Right renal pelvis (tissue), 4 donors: ENCODE measurements around the gene HSPG2. TPM values are rescaled to one million over a fixed set of nuclear protein-coding genes. Genes with fewer than 3 reads are reported as not detected.
"Not testable (repeated sequence)": the region's sequence is repeated elsewhere in the genome, so short reads cannot be mapped to it uniquely, and the experiment has no call there.

ENCODE experiments used
- DNase-seq, 4 donors: peaks; one replicate each; pipeline ENCODE4 v3.0.0-alpha.2; 2013; ENCODE audit warnings: low read depth in 4 of 4, low spot score in 3 of 4, missing footprints in 1 of 4
- polyA plus RNA-seq, 4 donors: library from polyadenylated mRNA; unstranded; fragments of 120-200 nt; gene quantifications; one replicate each; pipeline ENCODE4 v1.2.1, GENCODE V29; 2013; ENCODE audit not compliant: insufficient read length in 4 of 4

HSPG2 gene
- polyA plus RNA-seq, 4 donors = 147 to 222 (median 176) TPM

DNA sequence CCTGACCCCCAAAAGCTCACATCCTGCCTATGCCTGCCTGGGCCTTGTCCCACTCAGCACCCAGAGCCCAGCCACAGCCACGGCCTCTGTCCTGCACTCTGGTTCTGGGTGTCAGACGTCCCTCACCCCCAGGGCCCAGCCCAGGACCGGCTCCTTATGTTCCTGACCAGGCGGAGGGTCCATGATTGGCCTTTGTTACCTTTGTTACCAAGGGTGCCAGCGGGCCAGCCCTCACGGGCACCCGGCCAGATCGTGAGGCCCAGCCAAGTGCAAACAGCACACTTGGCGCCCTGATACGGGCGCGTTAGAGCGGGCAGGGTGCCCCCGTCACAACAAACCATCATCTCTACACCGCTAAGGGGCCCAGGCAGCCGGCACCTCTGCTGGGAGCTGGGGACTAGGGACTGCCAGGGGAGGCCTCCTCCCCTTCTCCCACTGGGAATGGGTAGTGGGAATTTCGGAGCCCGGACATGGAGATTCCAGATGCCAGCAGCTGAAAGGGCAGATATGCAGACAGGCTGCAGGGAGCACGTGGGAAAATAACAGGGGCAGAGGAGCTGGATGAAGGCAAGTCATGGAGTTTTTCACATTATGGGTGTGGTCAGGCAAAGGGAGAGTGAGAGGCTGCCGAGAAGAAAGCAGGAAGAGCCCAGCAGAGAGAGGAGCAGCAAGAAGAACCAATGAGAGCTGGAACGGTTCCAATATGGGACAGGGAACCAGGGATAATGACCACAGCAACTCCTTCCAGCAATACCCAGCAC is 22.1 kb downstream of the HSPG2 start:
- DNase-seq = no peak

- DNase-seq = no peak
These were observed 22.7 kb downstream of the HSPG2 start for GRCh38 chr1:21914450-21914849.

GRCh38 chr1:21913763-21914162 is 23.3 kb downstream of the HSPG2 start:
- DNase-seq = no peak

DNA sequence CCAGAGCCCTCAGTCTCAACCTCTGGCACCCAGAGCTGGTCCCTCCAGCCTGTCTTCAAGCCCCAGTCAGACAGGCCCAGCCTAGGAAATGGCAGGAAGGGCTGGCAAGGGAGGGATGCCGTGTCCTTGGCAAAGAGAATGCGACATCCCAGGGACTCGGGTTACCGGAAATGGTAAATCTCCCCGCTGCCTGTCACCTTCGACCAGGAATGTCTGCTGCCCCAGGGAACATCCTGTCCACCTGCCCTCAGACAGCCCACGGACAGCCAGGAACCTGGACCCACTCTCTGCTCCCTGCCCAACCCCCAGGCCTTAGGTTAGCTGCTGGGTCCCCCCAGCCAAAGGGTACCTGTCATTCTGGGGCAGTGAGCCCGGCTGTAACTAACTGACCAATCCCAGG is 23.9 kb downstream of the HSPG2 start:
- no peak for DNase-seq

GRCh38 chr1:21912038-21912758 is 24.9 kb downstream of the HSPG2 start:
- no peak for DNase-seq

DNA sequence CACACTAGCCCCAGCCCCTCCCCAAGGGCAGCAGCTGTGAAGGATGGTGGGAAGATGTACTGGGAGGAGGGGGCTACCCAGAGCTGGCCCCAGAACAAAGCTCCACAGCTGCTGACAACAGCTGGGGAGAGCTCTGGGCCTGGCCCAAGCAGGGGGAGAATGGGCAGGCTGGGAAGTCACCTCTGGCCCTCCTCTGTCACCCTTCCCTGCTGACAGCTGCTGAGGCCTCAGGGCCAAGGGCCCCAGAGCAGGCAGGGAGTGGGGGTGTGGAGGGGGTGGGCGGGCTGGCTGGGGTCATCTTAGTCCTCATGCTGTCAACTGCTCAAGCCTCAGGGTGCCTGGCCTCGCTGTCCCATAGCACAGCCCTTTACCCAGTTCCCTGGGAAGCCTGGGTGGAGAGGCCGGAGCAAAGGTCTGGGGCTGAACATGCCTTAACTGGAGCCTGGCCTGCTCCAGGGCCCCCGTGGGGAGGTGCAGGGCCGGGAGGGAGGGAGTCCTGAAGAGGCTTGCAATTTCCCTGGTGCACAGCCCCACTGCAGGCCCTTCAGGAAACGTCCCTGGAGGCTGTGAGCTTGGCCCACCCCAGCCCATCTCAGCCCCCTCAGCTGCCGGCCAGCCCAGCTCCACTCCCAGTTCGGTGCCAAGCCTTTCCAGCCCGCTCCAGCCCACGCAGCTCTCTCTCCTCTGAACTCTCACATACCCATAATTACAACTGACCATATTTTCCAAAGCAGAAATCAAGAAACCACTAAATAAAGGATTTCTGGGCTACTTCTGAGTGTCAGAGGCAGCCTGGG is 25.7 kb downstream of the HSPG2 start:
- no peak for DNase-seq

- DNase-seq = no peak
These were observed 26.4 kb downstream of the HSPG2 start for GRCh38 chr1:21910558-21911204.

DNA sequence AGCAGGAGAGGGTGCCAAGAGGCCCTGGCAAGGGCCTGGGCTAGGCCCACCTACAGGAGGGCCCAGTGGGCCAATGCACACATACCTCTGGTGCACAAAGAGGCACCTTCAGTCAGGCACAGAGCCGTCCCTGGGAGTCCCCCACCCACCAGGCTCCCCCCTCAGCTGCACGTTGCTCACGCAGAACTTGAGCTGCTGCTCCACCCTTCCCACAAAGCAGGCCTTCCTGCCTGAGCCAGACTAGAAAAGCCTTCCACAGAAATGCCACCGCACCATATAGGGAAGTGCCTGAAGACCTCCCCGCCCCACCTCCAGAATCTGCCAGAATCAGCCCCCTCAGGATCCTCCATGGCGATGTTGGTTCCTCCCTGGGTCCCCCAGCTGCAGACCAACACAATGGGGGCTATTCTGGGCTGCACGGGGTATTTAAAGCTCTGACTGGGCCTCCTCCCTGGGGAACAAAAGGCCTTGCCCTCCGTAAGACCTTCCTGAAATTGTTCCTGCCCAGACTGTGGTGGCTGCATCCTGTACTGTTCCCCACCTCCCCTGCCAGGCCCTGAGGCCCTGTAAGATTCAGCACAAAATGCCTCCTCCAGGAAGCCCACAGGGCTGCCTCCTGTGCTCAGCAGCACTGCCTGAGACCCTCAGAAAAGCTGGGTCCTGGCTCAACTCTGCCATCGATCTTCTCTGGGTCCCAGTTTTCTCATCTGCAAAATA is 27.2 kb downstream of the HSPG2 start:
- DNase-seq = no peak

DNA sequence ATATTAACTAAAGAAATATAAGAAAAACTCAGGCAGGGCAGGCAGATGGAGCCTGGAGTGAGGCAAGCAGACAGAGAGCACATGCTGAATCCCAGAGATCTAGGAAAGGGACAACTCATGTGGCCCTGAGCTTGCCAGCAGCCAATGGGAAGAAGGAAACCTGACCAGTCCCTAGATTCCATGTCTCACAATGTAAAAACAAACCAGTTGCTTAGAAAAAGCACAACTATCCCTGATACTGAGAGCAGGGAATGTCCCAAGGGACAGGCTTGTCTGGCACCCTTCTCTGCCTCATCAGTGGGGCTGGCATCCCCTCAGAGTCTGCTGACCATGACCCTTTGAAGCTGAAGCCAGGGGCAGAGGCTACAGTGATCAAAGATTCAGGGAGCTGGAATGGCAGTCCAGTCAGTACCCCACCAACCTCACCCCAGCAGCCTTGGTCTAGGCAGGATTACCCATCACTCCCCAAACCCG is 27.8 kb downstream of the HSPG2 start:
- no peak for DNase-seq

DNA sequence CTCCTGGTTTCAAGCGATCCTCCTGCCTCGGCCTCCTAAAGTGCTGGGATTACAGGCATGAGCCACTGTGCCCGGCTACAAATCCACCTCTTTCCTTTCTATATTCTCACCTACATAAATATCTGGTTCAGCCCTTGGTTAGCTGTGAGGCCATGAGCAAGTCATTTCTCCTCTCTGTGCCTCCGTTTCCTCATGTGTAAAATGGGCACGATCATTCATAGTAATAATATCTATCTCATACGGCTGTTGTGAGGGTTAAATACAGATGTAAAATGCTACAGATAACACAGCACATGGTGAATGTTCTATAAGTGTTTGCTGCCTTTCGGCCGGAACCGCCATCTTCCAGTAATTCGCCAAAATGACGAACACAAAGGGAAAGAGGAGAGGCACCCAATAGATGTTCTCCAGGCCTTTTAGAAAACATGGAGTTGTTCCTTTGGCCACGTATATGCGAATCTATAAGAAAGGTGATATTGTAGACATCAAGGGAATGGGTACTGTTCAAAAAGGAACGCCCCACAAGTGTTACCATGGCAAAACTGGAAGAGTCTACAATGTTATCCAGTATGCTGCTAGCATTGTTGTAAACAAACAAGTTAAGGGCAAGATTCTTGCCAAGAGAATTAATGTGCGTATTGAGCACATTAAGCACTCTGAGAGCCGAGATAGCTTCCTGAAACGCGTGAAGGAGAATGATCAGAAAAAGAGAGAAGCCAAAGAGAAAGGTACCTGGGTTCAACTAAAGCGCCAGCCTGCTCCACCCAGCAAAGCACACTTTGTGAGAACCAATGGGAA is 29.2 kb downstream of the HSPG2 start:
- DNase-seq = not testable (repeated sequence)

DNA sequence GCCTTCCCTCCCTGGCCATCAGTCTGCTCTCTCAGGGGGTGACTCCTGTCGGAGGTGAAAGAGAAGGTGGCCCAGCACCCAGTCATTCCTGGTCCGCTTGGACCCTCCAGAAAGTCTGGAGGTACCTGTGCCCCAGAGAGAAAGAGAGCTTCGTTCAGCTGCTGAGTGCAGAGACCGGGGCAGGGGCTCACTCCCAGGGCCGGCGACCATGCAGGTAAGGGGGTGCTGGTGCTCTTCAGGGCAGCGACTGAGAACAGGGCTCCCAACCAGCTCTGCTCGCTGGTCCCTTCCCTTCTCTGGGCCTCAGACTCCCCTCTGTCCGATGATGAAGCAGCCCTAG is 30.1 kb downstream of the HSPG2 start:
- no peak for DNase-seq

DNA sequence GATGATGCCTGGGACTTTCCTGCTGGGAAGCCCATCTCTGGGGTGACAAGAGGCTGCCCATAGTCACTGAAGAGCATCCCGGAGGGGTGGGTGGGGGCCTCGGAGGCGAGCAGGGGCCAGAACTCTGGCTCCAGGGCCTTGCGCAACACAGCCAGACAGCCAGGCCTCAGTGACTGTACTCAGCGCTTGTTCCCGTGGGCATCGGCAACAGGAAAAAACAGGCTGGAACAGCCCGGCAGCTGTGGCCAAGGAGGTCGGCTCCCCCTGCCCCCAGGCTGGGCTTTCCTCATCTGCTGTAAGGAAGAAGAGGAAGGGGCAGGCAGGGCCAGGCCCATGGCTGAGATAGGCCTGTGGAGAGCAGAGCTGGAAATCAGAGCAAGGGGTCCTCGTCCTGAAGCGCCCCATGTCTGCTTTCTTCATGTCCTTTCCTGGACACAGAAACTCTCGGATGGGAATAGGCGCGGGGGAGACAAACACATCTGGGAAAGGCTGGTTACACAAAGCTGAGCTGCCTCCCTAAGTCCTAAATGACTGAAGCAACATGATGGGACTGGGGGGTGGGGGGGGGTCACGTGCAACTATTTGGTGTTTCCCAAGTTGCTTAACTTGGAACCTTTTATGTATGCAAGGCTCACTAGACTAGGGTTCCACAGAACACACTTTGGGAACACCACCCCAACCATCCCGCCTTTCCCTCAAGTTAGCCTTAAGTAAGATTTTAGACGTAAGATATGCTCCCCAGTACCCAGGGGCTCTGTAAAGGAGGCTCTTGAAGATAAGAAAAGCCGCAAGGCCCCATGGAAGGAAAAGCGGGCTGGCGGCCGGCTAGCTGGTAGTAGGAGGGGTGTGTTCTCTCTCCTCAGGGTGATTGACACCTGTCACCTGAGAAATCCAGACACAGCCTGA is 30.7 kb downstream of the HSPG2 start:
- no peak for DNase-seq

DNA sequence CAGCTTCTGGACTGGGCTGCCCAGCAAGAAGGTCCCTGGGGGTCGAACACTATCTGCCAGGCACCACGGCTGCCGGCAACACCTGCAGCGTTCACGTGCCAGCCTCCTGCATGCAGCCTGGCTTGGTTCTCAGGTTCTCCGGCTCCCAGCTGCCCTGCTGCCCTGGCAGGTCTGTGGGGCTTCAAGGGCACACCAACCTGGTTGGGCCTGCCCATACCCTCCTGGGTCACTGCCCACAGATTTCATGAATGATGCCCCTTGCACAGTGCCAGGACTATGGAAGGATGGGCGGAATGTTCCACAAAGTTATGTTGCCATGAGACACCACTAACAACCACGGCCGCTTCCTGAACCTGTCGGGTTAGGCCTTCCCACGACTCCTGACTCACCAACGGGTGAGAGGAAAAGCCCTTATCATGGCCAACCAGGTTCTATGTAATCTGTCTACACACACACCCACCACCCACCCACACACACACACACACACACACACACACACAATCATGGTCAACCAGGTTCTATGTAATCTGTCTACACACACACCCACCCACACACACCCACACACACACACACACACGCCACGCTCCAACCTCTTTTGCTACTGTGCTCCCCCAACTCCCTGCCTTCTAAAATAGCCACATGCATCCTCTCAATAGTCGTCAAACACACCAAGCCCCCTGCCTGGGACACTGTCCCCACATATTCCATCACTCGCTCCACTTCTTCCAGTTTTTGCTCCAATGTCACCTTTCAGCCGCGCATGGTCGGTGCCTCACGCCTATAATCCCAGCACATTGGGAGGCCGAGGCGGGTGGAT is 32.2 kb downstream of the HSPG2 start:
- DNase-seq = no peak

GRCh38 chr1:21904454-21904703 is 32.7 kb downstream of the HSPG2 start:
- DNase-seq = no peak

- no peak for DNase-seq
These were observed 33.3 kb downstream of the HSPG2 start for GRCh38 chr1:21903638-21904453.

GRCh38 chr1:21902026-21903012 is 34.8 kb downstream of the HSPG2 start:
- DNase-seq = no peak
